Measurements from ENCODE around the gene MIPOL1.

GRCh38 chr14:37508503-37508902 lies 310.8 kb downstream of the MIPOL1 start:
- no peak for TF ChIP-seq GATA3 (IDR thresholded peaks at IDR 0.05; ENCODE audit: low read depth, low read length)
- TF ChIP-seq GATA2 (IDR thresholded peaks at IDR 0.05; ENCODE audit: low read depth, low read length): no peak
